H1 (cell line): ENCODE measurements around the gene LAMTOR4. TPM values are rescaled to one million over a fixed set of nuclear protein-coding genes. Genes with fewer than 3 reads are reported as not detected.
A peak's percentile ranks its signal among the peaks of the same experiment; 100 is the strongest.

Source experiments
- ASH2L ChIP-seq: fragments of 200-600, 300-600 bp; sonication (generic); IDR thresholded peaks from one replicate; pipeline ENCODE4 v1.7.1; 2017; ENCODE audit warnings: low read length
- CBX8 ChIP-seq: fragments of 300-800, 300-1000 bp; sonication (generic); IDR thresholded peaks from 2 replicates; pipeline ENCODE4 v1.7.1; 2016; ENCODE audit warnings: low read depth, low read length, borderline replicate concordance
- CHD2 ChIP-seq: IDR thresholded peaks from 2 replicates; pipeline ENCODE4 v1.6.1; 2012; ENCODE audit warnings: low read length, improper control_type of control experiment
- CREB1 ChIP-seq: IDR thresholded peaks from 2 replicates; pipeline ENCODE4 v1.6.1; 2012; ENCODE audit warnings: inconsistent platforms
- EGR1 ChIP-seq: IDR thresholded peaks from 2 replicates; pipeline ENCODE4 v1.6.1; 2011; ENCODE audit warnings: low read depth, low read length, borderline replicate concordance
- GTF2F1 ChIP-seq: IDR thresholded peaks from 2 replicates; pipeline ENCODE4 v1.6.1; 2012; ENCODE audit warnings: low read depth, low read length, improper control_type of control experiment, borderline replicate concordance
- KDM1A ChIP-seq: fragments of 200-600, 300-600 bp; sonication (generic); IDR thresholded peaks from 2 replicates; pipeline ENCODE4 v1.7.1; 2016; ENCODE audit warnings: mild to moderate bottlenecking, low read length, borderline replicate concordance
- KDM4A ChIP-seq: IDR thresholded peaks from one replicate; pipeline ENCODE4 v1.7.1; 2012; ENCODE audit warnings: low read depth, mild to moderate bottlenecking, moderate library complexity, low read length, inconsistent platforms; ENCODE audit not compliant: severe bottlenecking
- PHF8 ChIP-seq: fragments of 200-600 bp; sonication (generic); conservative IDR thresholded peaks from 2 replicates; pipeline ENCODE4 v1.7.1; 2012; ENCODE audit warnings: low read depth, mild to moderate bottlenecking, inconsistent platforms, low read length, moderate library complexity
- POLR2A ChIP-seq, 2 experiments: IDR thresholded peaks; 1 replicate in 1 of 2; 2 replicates in 1 of 2; pipeline ENCODE4 v1.6.1; 2011; ENCODE audit warnings: low read depth in 2 of 2, low read length in 2 of 2, mild to moderate bottlenecking in 2 of 2; ENCODE audit errors: control extremely low read depth in 1 of 2
- RNF2 ChIP-seq: fragments of 200-900, 300-1000 bp; sonication (generic); IDR thresholded peaks from 2 replicates; pipeline ENCODE4 v1.7.1; 2016; ENCODE audit warnings: borderline replicate concordance, low read depth, mild to moderate bottlenecking, antibody characterized with exemption, low read length; ENCODE audit not compliant: poor library complexity, severe bottlenecking; ENCODE audit errors: missing control alignments
- RXRA ChIP-seq: IDR thresholded peaks from 2 replicates; pipeline ENCODE4 v1.6.1; 2011; ENCODE audit warnings: low read depth, mild to moderate bottlenecking, low read length, moderate library complexity; ENCODE audit not compliant: insufficient read depth
- SP4 ChIP-seq: IDR thresholded peaks from 2 replicates; pipeline ENCODE4 v1.6.1; 2012; ENCODE audit warnings: low read length, inconsistent platforms
- SUZ12 ChIP-seq: fragments of 200-600 bp; sonication (generic); IDR thresholded peaks from 2 replicates; pipeline ENCODE4 v1.6.1; 2012; ENCODE audit warnings: mild to moderate bottlenecking, inconsistent platforms, low read length, moderate library complexity, mixed read lengths
- TAF1 ChIP-seq: IDR thresholded peaks from 2 replicates; pipeline ENCODE4 v1.6.1; 2011; ENCODE audit warnings: mild to moderate bottlenecking, low read depth, low read length
- YY1 ChIP-seq: IDR thresholded peaks from 2 replicates; pipeline ENCODE4 v1.6.1; 2011; ENCODE audit warnings: low read depth, mild to moderate bottlenecking, low read length
- polyA plus RNA-seq, 7 experiments: library from polyadenylated mRNA; depleted of rRNA in 3 of 7; stranded (reverse) in 5 of 7; unstranded in 2 of 7; fragments of >200 nt in 5 of 7; fragments of 200-250 nt in 2 of 7; gene quantifications; 1 replicate in 5 of 7; 2 replicates in 1 of 7; 4 replicates in 1 of 7; pipeline versions ENCODE4 v1.2.1 to v1.2.3, GENCODE V29; 2011 to 2013; ENCODE audit warnings: missing spikeins in 2 of 7, mixed read lengths in 2 of 7
- total RNA-seq: library from RNA; stranded (reverse); fragmentation: NEBNext Ultra II Directional; extraction: Animal tissue kit (Norgen Biotek cat#: 25700); gene quantifications from 2 replicates; pipeline ENCODE4 v1.2.1, GENCODE V29; 2021
- TF ChIP-seq, protein P1 (sequence below): IDR thresholded peaks from 2 replicates; pipeline ENCODE4 v1.6.1; 2011; ENCODE audit warnings: low read length, improper control_type of control experiment
- TF ChIP-seq, protein P2 (sequence below): IDR thresholded peaks from 2 replicates; pipeline ENCODE4 v1.6.1; 2012; ENCODE audit warnings: inconsistent platforms
- TF ChIP-seq, protein P3 (sequence below): IDR thresholded peaks from 2 replicates; pipeline ENCODE4 v1.6.1; 2011; ENCODE audit warnings: low read depth, mild to moderate bottlenecking, low read length; ENCODE audit not compliant: insufficient read depth

The LAMTOR4 gene
- total and polyA plus RNA-seq, 2 of the 8 experiments (the other 6 are each of a cell fraction or from before 2014, with no cell fraction given), result 153 to 622 TPM

DNA sequence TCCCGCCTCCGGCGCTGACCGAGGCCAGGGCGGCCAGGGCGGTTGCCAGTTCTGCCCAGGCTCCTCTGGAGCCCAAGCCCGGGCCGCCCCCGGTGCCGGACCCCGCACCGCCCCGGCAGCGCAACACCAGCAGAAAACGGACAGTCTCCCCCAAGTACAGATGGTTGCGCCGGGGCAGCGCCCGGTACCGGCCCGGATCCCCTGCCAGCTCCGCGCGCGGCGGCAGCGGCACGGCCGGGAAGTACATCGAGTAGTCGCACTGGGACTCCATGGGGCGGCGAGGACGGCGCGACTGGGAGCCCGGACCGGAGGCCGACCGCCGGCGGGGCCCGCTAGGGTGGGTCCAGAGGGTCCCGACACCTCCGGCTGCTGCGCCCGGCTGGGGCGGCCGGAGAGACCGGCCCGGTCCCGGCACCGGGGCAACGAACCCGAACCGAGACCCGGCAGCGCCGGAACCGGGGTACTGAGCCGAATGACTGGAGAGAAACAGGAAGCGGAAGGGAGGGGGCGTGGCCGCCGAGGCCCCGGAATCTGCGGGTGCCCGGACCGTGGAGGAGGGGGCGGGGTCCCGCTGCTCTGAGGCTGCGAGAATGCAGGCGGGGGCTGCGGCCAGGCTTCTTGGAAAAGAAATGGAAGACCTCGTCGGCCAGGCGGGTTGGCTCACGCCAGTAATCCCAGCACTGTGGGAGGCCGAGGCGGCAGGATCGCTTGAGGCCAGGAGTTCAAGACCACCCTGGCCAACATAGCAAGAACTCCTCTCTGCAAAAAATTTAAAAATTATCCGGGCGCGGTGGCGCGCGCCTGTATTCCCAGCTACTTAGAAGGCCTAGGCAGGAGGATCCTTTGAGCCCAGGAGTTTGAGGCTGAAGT is 9.7 kb downstream of the LAMTOR4 start, which contains the start of gene TRAPPC14 (continued):
- TF ChIP-seq, protein P1, sequence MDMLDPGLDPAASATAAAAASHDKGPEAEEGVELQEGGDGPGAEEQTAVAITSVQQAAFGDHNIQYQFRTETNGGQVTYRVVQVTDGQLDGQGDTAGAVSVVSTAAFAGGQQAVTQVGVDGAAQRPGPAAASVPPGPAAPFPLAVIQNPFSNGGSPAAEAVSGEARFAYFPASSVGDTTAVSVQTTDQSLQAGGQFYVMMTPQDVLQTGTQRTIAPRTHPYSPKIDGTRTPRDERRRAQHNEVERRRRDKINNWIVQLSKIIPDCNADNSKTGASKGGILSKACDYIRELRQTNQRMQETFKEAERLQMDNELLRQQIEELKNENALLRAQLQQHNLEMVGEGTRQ, result no peak
- TF ChIP-seq TAF1 (peak; percentile 38; the same call in 1 of the 2 replicates), CBX8 (no peak), SUZ12 (no peak), KDM4A (peak; percentile 66), GTF2F1 (no peak), POLR2A (IDR thresholded peaks at IDR 0.05; ENCODE audit: control extremely low read depth in 1 of 2, low read depth in 2 of 2, low read length in 2 of 2) (peak; percentile 16 to 30; a peak in 1 of 3 replicates), SP4 (0 out of 2 replicates have a peak, but pooled peaks have one; percentile 31), EGR1 (peak; percentile 47; the same call in 1 of the 2 replicates), RXRA (no peak), RNF2 (no peak), CHD2 (no peak), YY1 (no peak), ASH2L (peak; percentile 77), KDM1A (peak; percentile 47; the same call in 1 of the 2 replicates), CREB1 (no peak), PHF8 (peak; percentile 74)
- TF ChIP-seq, protein P2, sequence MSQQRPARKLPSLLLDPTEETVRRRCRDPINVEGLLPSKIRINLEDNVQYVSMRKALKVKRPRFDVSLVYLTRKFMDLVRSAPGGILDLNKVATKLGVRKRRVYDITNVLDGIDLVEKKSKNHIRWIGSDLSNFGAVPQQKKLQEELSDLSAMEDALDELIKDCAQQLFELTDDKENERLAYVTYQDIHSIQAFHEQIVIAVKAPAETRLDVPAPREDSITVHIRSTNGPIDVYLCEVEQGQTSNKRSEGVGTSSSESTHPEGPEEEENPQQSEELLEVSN, result no peak
- TF ChIP-seq, protein P3, sequence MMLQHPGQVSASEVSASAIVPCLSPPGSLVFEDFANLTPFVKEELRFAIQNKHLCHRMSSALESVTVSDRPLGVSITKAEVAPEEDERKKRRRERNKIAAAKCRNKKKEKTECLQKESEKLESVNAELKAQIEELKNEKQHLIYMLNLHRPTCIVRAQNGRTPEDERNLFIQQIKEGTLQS, result no peak
